ENCODE measurements around the gene RBM48.
"Not testable (repeated sequence)": the region's sequence is repeated elsewhere in the genome, so short reads cannot be mapped to it uniquely, and the experiment has no call there.

The RBM48 gene

GRCh38 chr7:92528188-92528957 is at the start of gene RBM48, which contains the start of gene PEX1:
TSS of gene RBM48 (plus strand) at chr7:92528795. CDS start at chr7:92528814, 19 bp downstream.
TSS of gene PEX1 (minus strand) at chr7:92528520. CDS start at chr7:92528435, 85 bp downstream.
- H3K36me3 Mint-ChIP-seq (ENCODE audit: low read depth) = peaks cover 50% of the 10 kb centered on the region
- no peaks in the 10 kb centered on the region for H3K9me3 Mint-ChIP-seq
- peak within 1 kb of the TSS; percentile 88 for H3K4me3 Mint-ChIP-seq
- H3K27me3 Mint-ChIP-seq = no peaks in the 10 kb centered on the region
- intact Hi-C loops (cut with micrococcal nuclease) = loop anchor here (1.0 to 10.0 kb wide), 5 partner anchors 62 to 1026 kb away; partner anchors contain the start of genes ANKIB1, CYP51A1, FAM133B and GATAD1
- H3K27ac Mint-ChIP-seq = peak within 1 kb of the TSS; percentile 88
- H3K4me1 Mint-ChIP-seq (ENCODE audit: low read depth) = peaks cover 20% of the 10 kb centered on the region

DNA sequence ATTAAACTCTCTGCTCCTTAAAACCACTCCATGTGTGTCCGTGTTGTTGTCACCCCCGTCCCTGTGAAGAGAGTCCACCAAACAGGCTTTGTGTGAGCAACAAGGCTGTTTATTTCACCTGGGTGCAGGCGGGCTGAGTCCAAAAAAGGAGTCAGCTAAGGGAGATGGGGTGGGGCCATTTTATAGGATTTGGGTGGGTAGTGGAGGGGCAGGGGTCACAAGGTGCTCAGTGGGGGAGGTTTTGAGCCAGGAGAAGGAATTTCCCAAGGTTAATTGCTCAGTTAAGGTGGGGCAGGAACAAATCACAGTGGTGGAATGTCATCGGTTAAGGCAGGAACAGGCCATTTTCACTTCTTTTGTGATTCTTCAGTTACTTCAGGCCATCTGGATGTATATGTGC is 49.4 kb upstream of the RBM48 start:
- H3K4me3 Mint-ChIP-seq; H3K9me3 Mint-ChIP-seq; intact Hi-C loops (cut with micrococcal nuclease); H3K27me3 Mint-ChIP-seq; H3K27ac Mint-ChIP-seq; H3K4me1 Mint-ChIP-seq (ENCODE audit: low read depth): not testable (repeated sequence)
- peaks cover 22% of the 10 kb centered on the region for H3K36me3 Mint-ChIP-seq (ENCODE audit: low read depth)

- H3K4me1 Mint-ChIP-seq (ENCODE audit: low read depth); H3K9me3 Mint-ChIP-seq; H3K4me3 Mint-ChIP-seq; H3K27me3 Mint-ChIP-seq; H3K27ac Mint-ChIP-seq; intact Hi-C loops (cut with micrococcal nuclease): not testable (repeated sequence)
- H3K36me3 Mint-ChIP-seq (ENCODE audit: low read depth) = peaks cover 16% of the 10 kb centered on the region
Observed at GRCh38 chr7:92483624-92484023, 45.0 kb upstream of the RBM48 start.

DNA sequence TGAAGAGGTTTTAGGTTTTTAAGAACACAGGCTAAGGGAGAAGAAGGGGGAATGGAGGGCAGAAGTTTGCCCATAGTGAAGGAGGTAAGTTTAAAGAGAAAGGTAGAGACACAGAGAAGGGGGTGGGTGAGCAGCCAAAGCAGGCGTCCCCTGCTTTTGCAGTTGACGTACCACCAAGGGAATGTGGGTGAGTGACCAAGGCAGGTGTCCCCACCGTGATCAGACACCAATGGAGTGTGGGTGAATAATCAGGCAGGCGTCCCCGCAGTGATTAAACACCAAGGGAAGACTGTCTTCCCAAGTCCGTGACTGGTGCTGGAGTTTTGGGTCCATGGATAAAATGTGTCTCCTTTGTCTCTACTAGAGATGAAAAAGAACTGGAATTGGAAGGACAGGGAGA is 44.4 kb upstream of the RBM48 start:
- H3K4me3 Mint-ChIP-seq; H3K9me3 Mint-ChIP-seq; H3K4me1 Mint-ChIP-seq (ENCODE audit: low read depth); H3K27me3 Mint-ChIP-seq; H3K27ac Mint-ChIP-seq; intact Hi-C loops (cut with micrococcal nuclease): not testable (repeated sequence)
- H3K36me3 Mint-ChIP-seq (ENCODE audit: low read depth) = peaks cover 19% of the 10 kb centered on the region

- intact Hi-C loops (cut with micrococcal nuclease) = no loop called here
- H3K4me1 Mint-ChIP-seq (ENCODE audit: low read depth) = no peaks in the 10 kb centered on the region
- H3K27me3 Mint-ChIP-seq = no peaks in the 10 kb centered on the region
- H3K36me3 Mint-ChIP-seq (ENCODE audit: low read depth) = peaks cover 29% of the 10 kb centered on the region
- no peaks in the 10 kb centered on the region for H3K9me3 Mint-ChIP-seq
- H3K4me3 Mint-ChIP-seq = no peak overlapping the region
- no peak overlapping the region for H3K27ac Mint-ChIP-seq
Observed at GRCh38 chr7:92485267-92485892, 43.2 kb upstream of the RBM48 start.

- H3K36me3 Mint-ChIP-seq (ENCODE audit: low read depth) = peaks cover 35% of the 10 kb centered on the region
- intact Hi-C loops (cut with micrococcal nuclease) = no loop called here
- no peaks in the 10 kb centered on the region for H3K27me3 Mint-ChIP-seq
- no peak overlapping the region for H3K27ac Mint-ChIP-seq
- H3K4me3 Mint-ChIP-seq = no peak overlapping the region
- H3K4me1 Mint-ChIP-seq (ENCODE audit: low read depth) = no peaks in the 10 kb centered on the region
- H3K9me3 Mint-ChIP-seq = no peaks in the 10 kb centered on the region
Observed at GRCh38 chr7:92485974-92486373, 42.6 kb upstream of the RBM48 start.

GRCh38 chr7:92487804-92488203 is 40.8 kb upstream of the RBM48 start:
- no peaks in the 10 kb centered on the region for H3K27me3 Mint-ChIP-seq
- intact Hi-C loops (cut with micrococcal nuclease) = no loop called here
- H3K9me3 Mint-ChIP-seq = no peaks in the 10 kb centered on the region
- no peak overlapping the region for H3K4me3 Mint-ChIP-seq
- no peaks in the 10 kb centered on the region for H3K4me1 Mint-ChIP-seq (ENCODE audit: low read depth)
- H3K36me3 Mint-ChIP-seq (ENCODE audit: low read depth) = peaks cover 50% of the 10 kb centered on the region
- H3K27ac Mint-ChIP-seq = no peak overlapping the region

GRCh38 chr7:92489634-92490033 is 39.0 kb upstream of the RBM48 start:
- no peak overlapping the region for H3K27ac Mint-ChIP-seq
- H3K4me3 Mint-ChIP-seq = no peak overlapping the region
- H3K9me3 Mint-ChIP-seq = no peaks in the 10 kb centered on the region
- H3K36me3 Mint-ChIP-seq (ENCODE audit: low read depth) = peaks cover 59% of the 10 kb centered on the region
- no peaks in the 10 kb centered on the region for H3K27me3 Mint-ChIP-seq
- intact Hi-C loops (cut with micrococcal nuclease) = loop anchor here (10.0 kb wide), 1 partner anchor 85 kb away; no protein-coding TSS in a partner anchor
- no peaks in the 10 kb centered on the region for H3K4me1 Mint-ChIP-seq (ENCODE audit: low read depth)

DNA sequence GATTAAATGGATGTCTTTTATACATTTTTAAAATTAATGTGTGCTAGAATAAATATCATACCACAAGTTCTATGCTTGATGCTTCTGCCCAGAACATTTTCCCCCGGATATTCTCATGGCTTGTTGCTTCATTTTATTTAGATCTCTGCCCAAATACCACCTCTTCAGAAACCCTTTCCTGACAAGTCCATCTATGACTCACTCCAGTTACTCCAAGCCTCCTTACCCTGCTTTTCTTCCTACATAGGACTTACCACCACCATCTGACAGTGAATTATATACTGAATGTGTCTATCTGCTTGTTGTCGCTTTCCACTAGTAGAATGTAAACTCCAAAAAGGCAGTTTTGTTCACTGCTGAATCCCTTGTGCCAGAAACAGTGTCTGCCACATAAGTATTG is 31.7 kb upstream of the RBM48 start:
- intact Hi-C loops (cut with micrococcal nuclease) = loop anchor here (10.0 kb wide), 1 partner anchor 78 kb away; no protein-coding TSS in a partner anchor
- Mint-ChIP-seq H3K4me1 (ENCODE audit: low read depth) (no peaks in the 10 kb centered on the region), H3K4me3 (no peak overlapping the region), H3K27me3 (no peaks in the 10 kb centered on the region), H3K9me3 (no peaks in the 10 kb centered on the region), H3K27ac (no peak overlapping the region), H3K36me3 (ENCODE audit: low read depth) (peaks cover 71% of the 10 kb centered on the region)

DNA sequence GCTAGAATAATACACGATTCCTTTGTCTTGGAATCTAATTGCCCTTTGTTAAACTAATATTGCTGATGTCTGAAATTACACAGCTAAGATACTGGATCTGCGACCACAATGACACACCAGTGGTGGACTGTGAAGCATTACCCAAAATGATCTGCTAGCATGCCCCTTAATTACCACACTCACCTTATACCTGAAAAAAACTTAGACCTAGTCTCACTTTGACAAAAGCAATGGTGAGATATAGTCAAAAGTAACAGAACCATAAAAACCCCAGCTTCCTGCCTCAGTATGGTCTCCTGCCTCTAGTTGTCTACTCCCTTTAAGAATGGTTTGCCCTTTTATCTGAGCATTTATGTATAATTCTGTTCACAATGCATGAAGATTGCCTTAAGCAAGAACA is 30.0 kb upstream of the RBM48 start:
- H3K27ac Mint-ChIP-seq = no peak overlapping the region
- intact Hi-C loops (cut with micrococcal nuclease) = loop anchor here (10.0 kb wide), 1 partner anchor 76 kb away; no protein-coding TSS in a partner anchor
- no peaks in the 10 kb centered on the region for H3K27me3 Mint-ChIP-seq
- H3K4me3 Mint-ChIP-seq = no peak overlapping the region
- H3K4me1 Mint-ChIP-seq (ENCODE audit: low read depth) = no peaks in the 10 kb centered on the region
- H3K36me3 Mint-ChIP-seq (ENCODE audit: low read depth) = peaks cover 67% of the 10 kb centered on the region
- H3K9me3 Mint-ChIP-seq = no peaks in the 10 kb centered on the region

- Mint-ChIP-seq H3K27ac (no peak overlapping the region), H3K4me3 (no peak overlapping the region), H3K27me3 (no peaks in the 10 kb centered on the region), H3K9me3 (no peaks in the 10 kb centered on the region), H3K4me1 (ENCODE audit: low read depth) (no peaks in the 10 kb centered on the region), H3K36me3 (ENCODE audit: low read depth) (peaks cover 64% of the 10 kb centered on the region)
- intact Hi-C loops (cut with micrococcal nuclease) = no loop called here
Observed at GRCh38 chr7:92503767-92504166, 24.8 kb upstream of the RBM48 start.

DNA sequence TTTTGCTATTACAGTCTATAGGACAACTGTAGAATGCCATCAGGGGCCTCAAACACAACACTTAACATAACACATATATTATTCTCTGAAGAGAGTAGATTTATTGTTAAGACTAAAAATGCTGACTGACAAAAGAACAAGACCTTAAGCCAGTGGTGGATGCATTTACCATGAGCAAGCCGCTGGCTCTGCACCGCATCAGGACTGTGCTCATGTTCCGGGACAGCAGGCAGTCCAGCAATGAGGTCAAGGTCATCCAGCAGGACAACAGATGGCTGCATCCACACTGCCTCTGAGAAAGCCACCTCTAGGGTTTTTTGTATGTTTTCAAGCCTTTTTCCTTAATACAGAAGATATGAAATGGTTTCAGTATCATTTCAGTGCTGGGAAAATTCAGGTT is 24.0 kb upstream of the RBM48 start:
- intact Hi-C loops (cut with micrococcal nuclease) = no loop called here

DNA sequence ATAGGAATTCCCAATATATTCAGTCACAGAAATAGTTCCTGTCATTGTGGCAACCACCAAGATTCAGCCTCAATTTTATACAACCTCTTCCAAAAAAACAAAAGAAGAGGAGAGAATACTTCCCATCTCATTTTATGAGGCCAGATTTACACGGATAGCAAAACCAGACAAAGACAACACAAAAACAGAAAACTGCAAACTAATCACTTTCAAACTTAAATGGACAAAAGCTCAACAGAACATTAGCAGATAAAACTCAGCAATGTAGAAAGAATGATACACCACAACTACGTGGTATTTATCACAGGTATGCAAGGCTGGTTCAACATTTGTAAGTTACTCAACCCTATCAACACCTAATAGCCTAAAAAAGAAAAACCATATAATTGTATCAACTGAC is 22.2 kb upstream of the RBM48 start:
- no peaks in the 10 kb centered on the region for H3K4me1 Mint-ChIP-seq (ENCODE audit: low read depth)
- intact Hi-C loops (cut with micrococcal nuclease) = no loop called here
- H3K4me3 Mint-ChIP-seq = no peak overlapping the region
- peaks cover 44% of the 10 kb centered on the region for H3K36me3 Mint-ChIP-seq (ENCODE audit: low read depth)
- H3K27me3 Mint-ChIP-seq = no peaks in the 10 kb centered on the region
- H3K27ac Mint-ChIP-seq = no peak overlapping the region
- no peaks in the 10 kb centered on the region for H3K9me3 Mint-ChIP-seq

More for the DNA sequence above, 24.0 kb upstream of the RBM48 start:
- no peak overlapping the region for H3K27ac Mint-ChIP-seq
- no peak overlapping the region for H3K4me3 Mint-ChIP-seq
- H3K27me3 Mint-ChIP-seq = no peaks in the 10 kb centered on the region
- H3K4me1 Mint-ChIP-seq (ENCODE audit: low read depth) = no peaks in the 10 kb centered on the region
- H3K9me3 Mint-ChIP-seq = no peaks in the 10 kb centered on the region
- H3K36me3 Mint-ChIP-seq (ENCODE audit: low read depth) = peaks cover 56% of the 10 kb centered on the region

GRCh38 chr7:92508946-92509345 is 19.6 kb upstream of the RBM48 start:
- H3K27ac Mint-ChIP-seq = no peak overlapping the region
- no peak overlapping the region for H3K4me3 Mint-ChIP-seq
- H3K36me3 Mint-ChIP-seq (ENCODE audit: low read depth) = peaks cover 38% of the 10 kb centered on the region
- H3K9me3 Mint-ChIP-seq = no peaks in the 10 kb centered on the region
- H3K27me3 Mint-ChIP-seq = no peaks in the 10 kb centered on the region
- intact Hi-C loops (cut with micrococcal nuclease) = no loop called here
- no peaks in the 10 kb centered on the region for H3K4me1 Mint-ChIP-seq (ENCODE audit: low read depth)
